HG02973 (cell line): ENCODE results near the gene ISOC1.

Experiments used
- ATAC-seq: cut with Tn5 transposase; IDR thresholded peaks from one replicate; pipeline ENCODE4 v1.9.1; 2021; ENCODE audit warnings: moderate library complexity; ENCODE audit not compliant: unreplicated experiment

ISOC1 gene

DNA sequence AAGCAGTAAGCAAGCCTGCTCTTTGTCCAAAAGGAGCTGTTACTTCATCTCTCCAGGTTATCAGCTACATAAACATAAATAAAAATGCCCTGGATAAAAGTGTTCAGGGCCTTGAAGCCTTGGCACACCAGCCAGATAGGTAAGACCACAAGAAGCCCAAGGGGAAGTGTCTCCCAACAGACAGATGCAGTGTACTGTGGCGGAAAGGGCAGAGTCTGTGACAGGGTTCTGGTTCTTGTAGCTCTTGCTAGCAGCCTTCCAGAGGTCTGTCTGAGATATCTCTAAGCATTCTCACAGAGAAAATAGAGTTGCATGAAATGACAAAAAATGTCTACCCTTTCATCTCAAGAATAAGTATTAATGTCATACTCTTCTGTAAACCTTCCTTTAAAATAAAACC, 30.1 kb downstream of the ISOC1 start:
- no peak for ATAC-seq

DNA sequence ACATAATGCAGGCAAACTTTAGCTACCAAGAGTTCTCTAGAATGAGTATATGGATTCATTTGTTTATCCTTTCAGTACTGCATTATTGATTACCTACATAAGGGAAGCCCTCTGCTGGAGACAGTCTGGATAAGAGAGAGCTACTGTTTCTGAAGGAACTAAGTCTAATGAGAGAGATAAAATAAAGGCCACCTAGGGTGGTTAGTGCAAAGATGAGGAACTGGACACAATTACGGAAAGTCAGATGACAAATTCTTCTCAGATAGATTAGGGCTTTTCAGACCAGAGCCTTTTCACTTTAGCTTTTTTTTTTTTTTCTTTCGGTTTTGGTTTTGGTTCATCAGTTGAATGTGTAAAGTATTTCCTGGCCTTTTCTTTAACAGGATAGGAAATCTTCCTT, 31.3 kb downstream of the ISOC1 start:
- peak; percentile 78 for ATAC-seq

DNA sequence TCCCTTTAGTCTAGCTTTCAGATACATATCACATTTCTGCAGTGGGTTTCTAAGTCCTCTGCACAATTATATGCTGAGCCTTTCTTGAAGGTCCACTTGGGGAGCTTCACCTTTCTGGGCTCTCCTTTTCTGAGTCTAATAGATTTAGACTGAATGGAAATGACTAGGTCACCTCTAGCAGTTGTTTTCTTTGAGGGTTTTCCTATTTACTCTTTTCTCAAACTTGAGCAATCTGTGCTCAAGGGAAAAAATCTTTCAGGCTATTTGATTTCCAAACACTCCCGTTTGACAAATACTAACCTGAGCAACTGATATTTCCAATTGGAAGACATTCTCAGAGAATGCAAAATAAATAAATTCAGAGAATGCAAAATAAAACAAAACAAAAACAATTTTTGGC, 39.0 kb downstream of the ISOC1 start:
- ATAC-seq: no peak

DNA sequence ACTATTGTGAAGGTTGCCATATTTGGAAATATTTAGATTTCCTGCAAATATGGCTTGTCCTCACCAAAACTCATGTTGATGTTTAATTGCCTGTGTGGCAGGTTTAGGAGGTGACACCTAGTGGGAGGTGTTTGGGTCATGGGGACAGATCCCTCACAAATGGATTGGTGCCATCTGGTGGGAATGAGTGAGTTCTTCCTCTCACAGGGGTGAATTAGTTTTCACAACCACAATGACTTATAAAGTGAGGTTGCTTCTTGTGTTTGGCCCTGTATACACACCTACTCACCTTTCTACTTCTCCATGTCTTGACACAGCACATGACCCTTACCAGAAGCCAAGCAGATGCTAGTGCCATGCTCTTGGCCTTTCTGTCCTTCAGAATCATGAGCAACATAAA, 41.1 kb downstream of the ISOC1 start:
- ATAC-seq: peak; percentile 75

DNA sequence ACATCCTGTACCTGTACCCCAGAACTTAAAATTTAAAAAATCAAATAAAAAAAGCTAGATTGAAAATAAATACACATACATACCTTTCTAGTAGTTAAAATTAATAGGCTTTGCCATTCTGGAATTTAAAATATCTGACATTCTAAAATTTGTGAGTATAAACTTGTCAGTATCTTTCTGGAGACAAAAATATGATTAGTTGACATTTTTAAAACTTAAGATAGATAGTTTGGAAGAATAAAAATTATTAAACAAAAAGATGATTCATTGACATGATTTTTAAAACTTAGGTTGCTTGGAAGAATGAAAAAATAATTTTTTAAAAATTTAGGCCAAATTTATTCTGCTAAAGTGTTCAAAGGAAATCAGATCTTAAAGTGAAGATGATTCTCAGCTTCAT, 43.1 kb downstream of the ISOC1 start:
- ATAC-seq: no peak

DNA sequence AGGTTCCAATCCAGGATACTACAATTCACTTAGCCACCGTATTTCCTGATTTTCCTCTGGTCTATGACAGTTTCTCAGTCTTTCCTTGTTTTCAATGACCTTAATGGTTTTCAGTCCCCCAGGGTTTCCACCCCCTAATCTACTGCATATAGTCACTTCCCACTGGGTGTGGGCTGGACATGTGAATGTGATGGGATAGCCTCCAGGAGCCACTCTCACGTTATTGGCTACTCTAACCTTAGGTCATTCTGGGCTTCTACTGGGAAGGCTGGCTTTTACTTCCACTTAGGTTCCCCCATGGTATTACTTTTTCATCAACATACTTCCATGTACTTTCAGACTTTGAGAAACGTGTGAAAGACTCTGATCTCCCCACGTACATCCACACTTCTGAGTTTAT, 46.5 kb downstream of the ISOC1 start:
- no peak for ATAC-seq

DNA sequence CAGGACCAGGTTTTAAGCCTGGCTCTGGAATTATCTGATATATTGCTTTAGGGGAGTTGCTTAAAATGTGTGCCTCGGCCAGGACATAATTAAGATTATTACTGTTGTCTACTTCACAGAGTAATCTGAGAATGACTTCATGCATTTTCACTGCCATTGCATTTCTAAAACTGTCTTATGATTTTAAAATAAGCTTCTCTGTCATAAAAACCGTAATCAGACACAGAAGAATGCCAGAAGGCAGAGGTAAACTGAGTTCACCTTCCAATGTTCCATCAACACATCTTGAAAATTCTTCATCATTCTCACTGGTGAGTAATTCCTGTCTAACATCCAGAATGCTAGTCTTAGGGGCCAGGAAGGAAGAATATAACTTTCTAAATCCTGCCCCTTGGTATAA, 47.1 kb downstream of the ISOC1 start:
- no peak for ATAC-seq

DNA sequence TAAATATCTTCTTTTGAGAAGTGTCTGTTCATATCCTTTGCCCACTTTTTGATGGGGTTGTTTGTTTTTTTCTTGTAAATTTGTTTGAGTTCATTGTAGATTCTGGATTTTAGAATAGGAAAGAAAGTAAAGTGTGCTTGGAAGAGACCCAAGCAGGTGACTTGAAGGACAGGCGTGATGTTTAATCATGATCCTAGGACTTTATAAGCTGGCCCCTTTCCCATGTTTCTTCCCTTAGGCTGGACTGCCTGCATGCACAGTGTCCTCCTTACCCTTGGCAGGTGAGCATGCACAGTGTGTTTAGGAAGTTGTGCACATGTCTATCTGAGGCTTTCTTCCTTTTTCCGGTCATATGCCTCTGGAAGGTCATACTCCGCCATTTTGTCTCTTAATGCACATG, 61.3 kb downstream of the ISOC1 start:
- no peak for ATAC-seq

DNA sequence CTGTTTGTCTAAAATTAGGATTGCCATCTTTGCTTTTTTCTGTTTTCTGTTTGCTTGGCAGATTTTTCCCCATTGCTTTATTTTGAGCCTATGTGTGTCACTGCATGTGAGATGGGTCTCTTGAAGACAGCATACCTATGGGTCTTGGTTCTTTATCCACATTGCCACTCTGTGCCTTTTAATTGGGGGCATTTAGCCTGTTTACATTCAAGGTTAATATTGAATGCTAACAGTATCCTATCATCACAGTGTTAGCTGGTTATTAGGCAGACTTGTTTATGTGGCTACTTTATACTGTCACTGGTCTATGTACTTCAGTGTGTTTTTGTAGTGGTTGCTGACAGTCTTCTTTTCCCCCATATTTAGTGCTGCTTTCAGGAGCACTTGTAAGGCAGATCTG, 67.3 kb downstream of the ISOC1 start:
- ATAC-seq: no peak
